Neural cell (in vitro differentiated cells): ENCODE measurements around the gene CANT1. TPM values are rescaled to one million over a fixed set of nuclear protein-coding genes. Genes with fewer than 3 reads are reported as not detected.

Experiments
- H2AFZ ChIP-seq: fragments of 200-600, 300-800 bp; sonication (generic), shearing (Covaris generic); 2 replicates; pipeline ENCODE4 v1.6.0; 2014; ENCODE audit warnings: low read depth, mild to moderate bottlenecking, antibody characterized with exemption, low read length, moderate library complexity
- H3F3A ChIP-seq: fragments of 200-600 bp; shearing (Covaris generic); 2 replicates; pipeline ENCODE4 v1.6.1; 2016; ENCODE audit warnings: mild to moderate bottlenecking, moderate library complexity, mixed read lengths, antibody characterized with exemption, low read length; ENCODE audit not compliant: insufficient read depth, poor library complexity, severe bottlenecking
- H3K27ac ChIP-seq: fragments of 200-600, 300-800 bp; sonication (generic), shearing (Covaris generic); 2 replicates; pipeline ENCODE4 v1.5.1; 2014; ENCODE audit warnings: mild to moderate bottlenecking, low read length, moderate library complexity
- H3K27me3 ChIP-seq: fragments of 300-800, 200-600 bp; sonication (generic), shearing (Covaris generic); 2 replicates; pipeline ENCODE4 v1.6.0; 2014; ENCODE audit warnings: mild to moderate bottlenecking, low read depth, low read length, moderate library complexity; ENCODE audit not compliant: insufficient read depth
- H3K36me3 ChIP-seq: fragments of 300-800, 200-600 bp; sonication (generic), shearing (Covaris generic); 2 replicates; pipeline ENCODE4 v1.5.1; 2014; ENCODE audit warnings: mild to moderate bottlenecking, antibody characterized with exemption, low read length, moderate library complexity; ENCODE audit not compliant: insufficient read depth
- H3K4me2 ChIP-seq: fragments of 300-800, 200-600 bp; sonication (generic), shearing (Covaris generic); 2 replicates; pipeline ENCODE4 v1.6.0; 2014; ENCODE audit warnings: mild to moderate bottlenecking, low read length
- H3K4me3 ChIP-seq: fragments of 300-800, 200-600 bp; sonication (generic), shearing (Covaris generic); 2 replicates; pipeline ENCODE4 v1.5.1; 2014; ENCODE audit warnings: mild to moderate bottlenecking, low read length, moderate library complexity
- H3K79me2 ChIP-seq: fragments of 200-600 bp; shearing (Covaris generic); replicated peaks from 2 replicates; pipeline ENCODE4 v1.6.0; 2014; ENCODE audit warnings: mild to moderate bottlenecking, low read length, moderate library complexity; ENCODE audit not compliant: insufficient read depth
- H3K9ac ChIP-seq: fragments of 300-800, 200-600 bp; sonication (generic), shearing (Covaris generic); 2 replicates; pipeline ENCODE4 v1.6.1; 2016; ENCODE audit warnings: mild to moderate bottlenecking, low read length, mixed read lengths
- H3K9me2 ChIP-seq: fragments of 200-600 bp; shearing (Covaris generic); 2 replicates; pipeline ENCODE4 v1.6.1; 2016; ENCODE audit warnings: mild to moderate bottlenecking, low read length, mixed read lengths; ENCODE audit not compliant: insufficient read depth
- H3K9me3 ChIP-seq: fragments of 200-600, 300-800 bp; sonication (generic), shearing (Covaris generic); 2 replicates; pipeline ENCODE4 v1.6.1; 2016; ENCODE audit warnings: mild to moderate bottlenecking, mixed run types, low read length, moderate library complexity, mixed read lengths
- H4K20me1 ChIP-seq: fragments of 200-600 bp; shearing (Covaris generic); 2 replicates; pipeline ENCODE4 v1.6.1; 2016; ENCODE audit warnings: mild to moderate bottlenecking, mixed run types; ENCODE audit not compliant: insufficient read depth
- EZH2 ChIP-seq: fragments of 200-600, 300-800 bp; shearing (Covaris generic), sonication (generic); IDR thresholded peaks from 2 replicates; pipeline ENCODE4 v1.6.1; 2014; ENCODE audit warnings: antibody characterized with exemption, low read length, borderline replicate concordance, mild to moderate bottlenecking; ENCODE audit not compliant: insufficient read depth, poor library complexity, severe bottlenecking
- MXI1 ChIP-seq: fragments of 450-650 bp; conservative IDR thresholded peaks from 2 replicates; pipeline ENCODE4 v1.6.1; 2014; ENCODE audit warnings: antibody characterized with exemption, mild to moderate bottlenecking; ENCODE audit not compliant: poor library complexity, severe bottlenecking
- POLR2AphosphoS5 ChIP-seq: IDR thresholded peaks from 2 replicates; pipeline ENCODE4 v1.6.1; 2012
- RAD21 ChIP-seq: fragments of 450-650 bp; conservative IDR thresholded peaks from 2 replicates; pipeline ENCODE4 v1.6.1; 2014; ENCODE audit warnings: antibody characterized with exemption, mild to moderate bottlenecking, moderate library complexity
- SMC3 ChIP-seq: fragments of 450-650 bp; conservative IDR thresholded peaks from 2 replicates; pipeline ENCODE4 v1.6.1; 2014; ENCODE audit warnings: antibody characterized with exemption, mild to moderate bottlenecking, moderate library complexity; ENCODE audit not compliant: poor library complexity
- TAF1 ChIP-seq: IDR thresholded peaks from 2 replicates; pipeline ENCODE4 v1.6.1; 2012; ENCODE audit warnings: low read depth
- polyA plus RNA-seq: library from polyadenylated mRNA; depleted of rRNA; stranded (reverse); fragments of >200 nt; gene quantifications from 2 replicates; pipeline ENCODE4 v1.2.3, GENCODE V29; 2014
- TF ChIP-seq, protein P1 (sequence below): fragments of 450-650 bp; IDR thresholded peaks from 2 replicates; pipeline ENCODE4 v1.5.1; 2014; ENCODE audit warnings: antibody characterized with exemption, mild to moderate bottlenecking, moderate library complexity; ENCODE audit not compliant: poor library complexity, severe bottlenecking

The CANT1 gene
- polyA plus RNA-seq, 1 donor from 2014 or later: 17.7 TPM

DNA sequence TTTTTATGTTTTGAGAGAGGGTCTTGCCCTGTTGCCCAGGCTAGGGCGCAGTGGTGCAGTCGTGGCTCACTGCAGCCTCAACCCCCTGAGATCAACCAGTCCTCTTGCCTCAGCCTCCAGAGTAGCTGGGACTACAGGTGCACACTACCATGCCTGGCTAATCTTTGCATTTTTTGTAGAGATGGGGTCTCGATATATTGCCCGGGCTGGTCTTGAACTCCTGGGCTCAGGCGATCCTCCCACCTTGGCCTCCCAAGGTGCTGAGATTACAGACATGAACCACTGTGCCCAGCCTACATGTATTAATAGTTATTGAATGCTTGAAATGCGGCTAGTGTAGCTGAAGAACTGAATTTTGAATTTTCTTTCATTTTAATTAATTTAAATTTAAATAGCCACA, 26.6 kb upstream of the CANT1 start:
- H3K9ac ChIP-seq: no peak overlapping the region
- TF ChIP-seq POLR2AphosphoS5 (no peak), EZH2 (no peak)
- TF ChIP-seq, protein P1, sequence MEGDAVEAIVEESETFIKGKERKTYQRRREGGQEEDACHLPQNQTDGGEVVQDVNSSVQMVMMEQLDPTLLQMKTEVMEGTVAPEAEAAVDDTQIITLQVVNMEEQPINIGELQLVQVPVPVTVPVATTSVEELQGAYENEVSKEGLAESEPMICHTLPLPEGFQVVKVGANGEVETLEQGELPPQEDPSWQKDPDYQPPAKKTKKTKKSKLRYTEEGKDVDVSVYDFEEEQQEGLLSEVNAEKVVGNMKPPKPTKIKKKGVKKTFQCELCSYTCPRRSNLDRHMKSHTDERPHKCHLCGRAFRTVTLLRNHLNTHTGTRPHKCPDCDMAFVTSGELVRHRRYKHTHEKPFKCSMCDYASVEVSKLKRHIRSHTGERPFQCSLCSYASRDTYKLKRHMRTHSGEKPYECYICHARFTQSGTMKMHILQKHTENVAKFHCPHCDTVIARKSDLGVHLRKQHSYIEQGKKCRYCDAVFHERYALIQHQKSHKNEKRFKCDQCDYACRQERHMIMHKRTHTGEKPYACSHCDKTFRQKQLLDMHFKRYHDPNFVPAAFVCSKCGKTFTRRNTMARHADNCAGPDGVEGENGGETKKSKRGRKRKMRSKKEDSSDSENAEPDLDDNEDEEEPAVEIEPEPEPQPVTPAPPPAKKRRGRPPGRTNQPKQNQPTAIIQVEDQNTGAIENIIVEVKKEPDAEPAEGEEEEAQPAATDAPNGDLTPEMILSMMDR: no peak
- H3K9me3 ChIP-seq: no peaks in the 10 kb centered on the region
- no peaks in the 10 kb centered on the region for H3K36me3 ChIP-seq
- no peak overlapping the region for H3K4me2 ChIP-seq
- H4K20me1 ChIP-seq: no peaks in the 10 kb centered on the region
- H3K27me3 ChIP-seq: no peaks in the 10 kb centered on the region
- no peak overlapping the region for H2AFZ ChIP-seq
- H3F3A ChIP-seq: no peaks in the 10 kb centered on the region
- no peaks in the 10 kb centered on the region for H3K79me2 ChIP-seq
- no peak overlapping the region for H3K27ac ChIP-seq
- no peak overlapping the region for H3K4me3 ChIP-seq
- H3K9me2 ChIP-seq: no peaks in the 10 kb centered on the region

DNA sequence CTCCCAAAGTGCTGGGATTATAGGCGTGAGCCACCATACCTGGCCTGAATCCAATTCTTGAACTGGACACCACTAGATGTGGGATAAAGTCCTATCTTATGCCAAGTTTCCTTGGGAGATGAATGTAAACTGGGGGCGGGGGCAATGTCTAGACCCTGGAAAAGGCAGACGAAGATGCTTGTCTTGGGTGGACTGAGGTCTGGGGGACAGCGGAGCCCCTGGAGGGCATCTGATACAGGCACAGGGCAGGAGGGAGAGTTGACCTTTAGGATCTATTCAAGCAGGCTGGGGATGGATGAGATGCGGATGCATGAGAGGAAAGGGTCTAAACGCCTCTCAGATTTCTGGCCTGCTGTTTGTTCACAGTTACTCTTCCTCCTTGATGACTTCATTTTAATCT, 26.1 kb upstream of the CANT1 start:
- Histone ChIP-seq H3K9ac (no peak overlapping the region), H3F3A (no peaks in the 10 kb centered on the region), H3K36me3 (no peaks in the 10 kb centered on the region), H3K27me3 (no peaks in the 10 kb centered on the region), H2AFZ (no peak overlapping the region), H3K27ac (no peak overlapping the region), H3K9me3 (no peaks in the 10 kb centered on the region), H3K4me2 (no peak overlapping the region), H3K79me2 (no peaks in the 10 kb centered on the region), H3K9me2 (no peaks in the 10 kb centered on the region), H4K20me1 (no peaks in the 10 kb centered on the region), H3K4me3 (no peak overlapping the region)
- no peak for TF ChIP-seq TAF1
- TF ChIP-seq RAD21: no peak
- no peak for TF ChIP-seq SMC3
- no peak for TF ChIP-seq MXI1
- no peak for TF ChIP-seq EZH2

DNA sequence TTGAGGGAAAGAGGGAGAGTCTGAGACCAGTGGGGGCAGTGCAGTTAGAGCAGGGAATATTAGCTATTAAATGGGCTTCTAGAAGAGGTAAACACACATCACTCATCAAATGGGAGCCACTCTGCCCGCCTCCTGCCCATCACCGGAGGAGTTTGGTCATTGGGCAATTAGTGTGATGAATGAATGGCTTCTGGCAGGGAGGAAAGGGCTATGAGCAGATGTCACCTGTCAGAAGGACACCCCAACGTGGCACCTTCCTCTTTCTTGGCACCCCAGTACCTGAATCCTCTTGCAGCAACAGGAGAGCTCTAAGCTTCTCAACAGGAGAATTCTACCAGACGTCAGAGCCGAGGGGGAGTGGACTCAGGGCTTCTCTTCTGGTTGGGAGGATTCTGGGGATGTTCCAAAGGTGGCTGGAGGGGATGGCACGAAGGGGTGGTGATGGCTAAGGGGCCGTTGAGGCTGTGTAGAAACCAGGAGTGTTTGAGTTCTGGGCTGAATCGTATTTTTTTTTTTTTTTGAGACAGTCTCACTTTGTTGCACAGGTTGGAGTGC, 25.4 kb upstream of the CANT1 start:
- H3K27me3 ChIP-seq: no peaks in the 10 kb centered on the region
- H3K9ac ChIP-seq: no peak overlapping the region
- no peaks in the 10 kb centered on the region for H4K20me1 ChIP-seq
- H3K9me3 ChIP-seq: no peaks in the 10 kb centered on the region
- H3K79me2 ChIP-seq: no peaks in the 10 kb centered on the region
- H3K9me2 ChIP-seq: no peaks in the 10 kb centered on the region
- H3K4me2 ChIP-seq: no peak overlapping the region
- TF ChIP-seq POLR2AphosphoS5: no peak
- TF ChIP-seq, protein P1: no peak
- H3K4me3 ChIP-seq: no peak overlapping the region
- H2AFZ ChIP-seq: no peak overlapping the region
- H3K27ac ChIP-seq: no peak overlapping the region
- no peaks in the 10 kb centered on the region for H3F3A ChIP-seq
- no peaks in the 10 kb centered on the region for H3K36me3 ChIP-seq
